Retinal pigment epithelial cell (primary cell): ENCODE measurements around the gene EIF4E1B.

Experiments
- DNase-seq: peaks from one replicate; pipeline ENCODE4 v3.0.0-alpha.2; 2010; ENCODE audit warnings: low read depth
- H3K4me3 ChIP-seq: 2 replicates; pipeline ENCODE4 v1.5.1; 2011; ENCODE audit warnings: mild to moderate bottlenecking, low read length, control low read depth, moderate library complexity
- CTCF ChIP-seq: conservative IDR thresholded peaks from 2 replicates; pipeline ENCODE4 v1.5.1; 2011; ENCODE audit warnings: low read depth, low read length, control low read depth, inconsistent platforms

Gene EIF4E1B

GRCh38 chr5:176614805-176615478 is 15.5 kb upstream of the EIF4E1B start:
- no peak overlapping the region for H3K4me3 ChIP-seq
- DNase-seq, result no peak
- no peak for TF ChIP-seq CTCF

GRCh38 chr5:176616511-176616910 is 14.0 kb upstream of the EIF4E1B start:
- TF ChIP-seq CTCF, result no peak
- no peak overlapping the region for H3K4me3 ChIP-seq
- DNase-seq, result no peak

GRCh38 chr5:176618783-176619182 is 11.7 kb upstream of the EIF4E1B start:
- TF ChIP-seq CTCF, result no peak
- DNase-seq, result no peak
- no peak overlapping the region for H3K4me3 ChIP-seq

DNA sequence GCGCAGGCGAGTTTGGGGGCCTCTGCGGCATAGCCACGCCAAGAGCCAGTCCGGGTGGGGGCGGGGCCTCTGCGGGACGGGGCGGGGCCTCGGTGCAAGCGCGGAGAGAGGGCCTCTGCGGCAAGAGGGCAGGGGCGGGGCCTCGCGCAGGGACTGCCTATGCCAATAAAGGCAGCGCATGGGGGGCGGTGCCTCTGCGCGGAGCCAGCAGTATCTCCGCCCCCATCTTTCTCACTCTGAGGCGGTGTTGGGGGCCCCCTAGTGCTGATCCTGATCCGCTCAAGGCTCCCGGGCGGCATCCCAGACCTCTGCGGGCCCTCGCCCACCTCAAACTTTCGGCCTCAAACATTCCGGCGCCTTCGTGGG is 11.3 kb upstream of the EIF4E1B start:
- H3K4me3 ChIP-seq, result no peak overlapping the region
- peak; percentile 31 for DNase-seq
- peak; percentile 50 for TF ChIP-seq CTCF

DNA sequence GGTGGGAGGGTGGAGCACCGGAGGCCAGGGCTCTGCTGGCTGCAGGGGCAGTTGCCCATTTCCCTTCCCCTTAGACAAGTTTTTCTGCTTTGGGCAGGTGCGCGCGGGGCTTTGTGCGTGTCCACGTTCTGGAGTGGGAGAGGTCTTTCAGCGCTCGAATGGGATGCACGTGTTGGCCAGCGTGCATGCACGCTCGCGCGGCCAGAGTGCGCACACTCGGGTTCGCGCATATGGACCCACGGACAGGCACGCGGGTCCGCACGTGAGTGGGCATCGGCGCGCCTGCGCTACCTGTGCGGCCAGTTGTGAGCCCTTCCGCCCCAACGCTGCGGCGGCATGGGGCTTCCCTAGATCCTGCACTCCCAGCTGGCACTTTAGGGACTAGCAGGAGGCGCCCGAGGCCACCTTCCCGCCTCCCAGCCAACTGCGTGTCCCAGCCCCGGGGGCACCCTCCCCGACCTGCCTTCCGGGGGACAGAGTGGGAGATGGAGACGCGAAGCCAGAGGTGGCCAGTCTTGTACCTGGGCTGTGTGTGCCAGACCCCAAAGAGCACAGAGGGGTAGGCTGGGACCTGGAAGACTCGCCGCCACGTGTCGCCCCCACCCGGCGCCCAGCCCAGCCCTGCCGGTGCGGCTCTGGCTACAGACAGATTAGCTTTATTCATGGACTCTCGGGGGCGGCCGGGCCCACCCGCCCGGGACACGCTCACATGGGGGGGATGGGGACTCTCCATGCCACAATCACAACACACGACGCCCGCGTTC is 10.7 kb upstream of the EIF4E1B start:
- no peak for TF ChIP-seq CTCF
- H3K4me3 ChIP-seq, result no peak overlapping the region
- no peak for DNase-seq

- H3K4me3 ChIP-seq, result no peak overlapping the region
- DNase-seq, result no peak
- TF ChIP-seq CTCF, result no peak
These were observed 10.0 kb upstream of the EIF4E1B start for GRCh38 chr5:176620333-176620981.
